Endothelial cell of umbilical vein (primary cell): Measurements from ENCODE around the gene OXSR1. TPM values are rescaled to one million over a fixed set of nuclear protein-coding genes. Genes with fewer than 3 reads are reported as not detected.

Experiments used
- BruUV-seq: library from RNA; stranded (reverse); fragments of 400-500 nt; replicated peaks from 2 replicates; lab custom pipeline; 2021; lab: Mats Ljungman, UMichigan
- CTCF ChIA-PET: fragments of 300-600, 350-600 bp; sonication (Branson Sonifier 250); formaldehyde crosslinking; loops from one replicate; lab custom pipeline; 2021; ENCODE audit warnings: antibody characterized with exemption, inconsistent platforms; lab: Charles Lee
- POLR2A ChIA-PET: fragments of 300-600, 350-600 bp; sonication (Branson Sonifier 250); formaldehyde crosslinking; loops from one replicate; lab custom pipeline; 2021; ENCODE audit warnings: antibody characterized with exemption, inconsistent platforms; lab: Charles Lee
- DNase-seq: peaks from one replicate; pipeline ENCODE4 v3.0.0-alpha.2; 2011; ENCODE audit warnings: low read depth, low spot score
- FAIRE-seq: peaks from 2 replicates; lab custom pipeline; 2011; peaks lifted over from hg19 to GRCh38; lab: Jason Lieb, UNC
- H2AFZ ChIP-seq: 2 replicates; pipeline ENCODE4 v1.6.0; 2012; ENCODE audit warnings: low read depth, low read length, control low read depth, inconsistent platforms
- H3K27ac ChIP-seq: 2 replicates; pipeline ENCODE4 v1.5.1; 2011; ENCODE audit warnings: low read depth, mild to moderate bottlenecking, control low read depth, low read length, moderate library complexity; ENCODE audit not compliant: insufficient read depth
- H3K27me3 ChIP-seq, 2 experiments: 2 replicates each; pipeline versions ENCODE4 v1.6.0 to v1.6.1; 2011; ENCODE audit warnings: low read length in 2 of 2, mixed read lengths in 1 of 2; ENCODE audit not compliant: control insufficient read depth in 2 of 2, insufficient read depth in 2 of 2
- H3K36me3 ChIP-seq, 2 experiments: 2 replicates in 1 of 2; 3 replicates in 1 of 2; pipeline ENCODE4 v1.5.1; 2011; ENCODE audit warnings: low read length in 2 of 2, mild to moderate bottlenecking in 1 of 2, moderate library complexity in 1 of 2; ENCODE audit not compliant: control insufficient read depth in 2 of 2, insufficient read depth in 2 of 2; ENCODE audit errors: extremely low read depth in 1 of 2
- H3K4me1 ChIP-seq: 3 replicates; pipeline ENCODE4 v1.5.1; 2011; ENCODE audit warnings: mild to moderate bottlenecking, low read length; ENCODE audit not compliant: control insufficient read depth, insufficient read depth; ENCODE audit errors: extremely low read depth
- H3K4me2 ChIP-seq: 2 replicates; pipeline ENCODE4 v1.6.1; 2011; ENCODE audit warnings: low read length, control low read depth, mixed read lengths; ENCODE audit not compliant: insufficient read depth
- H3K4me3 ChIP-seq, 3 experiments: fragments of 200-600 bp in 1 of 3; sonication (generic), shearing (Covaris generic) in 1 of 3; replicated peaks in 1 of 3; 2 replicates each; pipeline ENCODE4 v1.5.1; 2011 to 2016; ENCODE audit warnings: control low read depth in 3 of 3, low read length in 3 of 3, mild to moderate bottlenecking in 2 of 3, inconsistent platforms in 1 of 3, low read depth in 1 of 3, moderate library complexity in 1 of 3; ENCODE audit not compliant: insufficient read depth in 1 of 3
- H3K79me2 ChIP-seq: 2 replicates; pipeline ENCODE4 v1.6.0; 2012; ENCODE audit warnings: low read length, inconsistent platforms; ENCODE audit not compliant: control insufficient read depth, insufficient read depth
- H3K9ac ChIP-seq: replicated peaks from 2 replicates; pipeline ENCODE3; 2011; ENCODE audit warnings: low read length, control low read depth; ENCODE audit not compliant: insufficient read depth; ENCODE audit errors: extremely low read depth
- H3K9me1 ChIP-seq: replicated peaks from 3 replicates; pipeline ENCODE4 v1.6.0; 2011; ENCODE audit warnings: mild to moderate bottlenecking, low read length; ENCODE audit not compliant: control insufficient read depth, insufficient read depth; ENCODE audit errors: extremely low read depth
- H3K9me3 ChIP-seq: replicated peaks from 2 replicates; pipeline ENCODE4 v1.5.1; 2012; ENCODE audit warnings: low read length, inconsistent platforms; ENCODE audit not compliant: control insufficient read depth, insufficient read depth
- H4K20me1 ChIP-seq: replicated peaks from 2 replicates; pipeline ENCODE3; 2011; ENCODE audit warnings: mild to moderate bottlenecking, low read length; ENCODE audit not compliant: control insufficient read depth, insufficient read depth; ENCODE audit errors: extremely low read depth
- EZH2 ChIP-seq: IDR thresholded peaks from 2 replicates; pipeline ENCODE4 v1.6.1; 2012; ENCODE audit warnings: borderline replicate concordance, low read depth, mild to moderate bottlenecking, moderate library complexity, low read length, inconsistent platforms; ENCODE audit not compliant: severe bottlenecking
- FOS ChIP-seq: IDR thresholded peaks from 2 replicates; pipeline ENCODE4 v1.6.1; 2011; ENCODE audit warnings: mild to moderate bottlenecking, low read length, moderate library complexity, borderline replicate concordance; ENCODE audit not compliant: insufficient read depth
- GATA2 ChIP-seq: IDR thresholded peaks from 2 replicates; pipeline ENCODE4 v1.7.0; 2011; ENCODE audit warnings: low read depth, mild to moderate bottlenecking, moderate library complexity, mixed read lengths, low read length; ENCODE audit not compliant: insufficient read length, insufficient read depth
- JUN ChIP-seq: IDR thresholded peaks from 2 replicates; pipeline ENCODE4 v1.6.1; 2011; ENCODE audit warnings: borderline replicate concordance, low read depth; ENCODE audit not compliant: insufficient read length, insufficient read depth
- MYC ChIP-seq: IDR thresholded peaks from one replicate; pipeline ENCODE4 v1.6.1; 2011; ENCODE audit warnings: mild to moderate bottlenecking, low read depth, low read length
- POLR2A ChIP-seq: IDR thresholded peaks from 2 replicates; pipeline ENCODE4 v1.6.1; 2012; ENCODE audit warnings: low read depth, mild to moderate bottlenecking, control low read depth, low read length
- POLR2AphosphoS5 ChIP-seq: IDR thresholded peaks from 2 replicates; pipeline ENCODE4 v1.6.1; 2012; ENCODE audit warnings: low read depth, mild to moderate bottlenecking, control low read depth, low read length, moderate library complexity; ENCODE audit not compliant: insufficient read depth
- dilution Hi-C: fragments of 300-500 bp; cut with MboI; formaldehyde crosslinking; loops from one replicate; pipeline ENCODE4 v1.15.0; 2019; ENCODE audit warnings: low sequenced_read_pairs; ENCODE audit not compliant: extremely low pct_ligation_motif_present
- intact Hi-C: fragments of 100-400 bp; cut with micrococcal nuclease; formaldehyde crosslinking; loops from one replicate; pipeline ENCODE4 v1.10.0; 2022
- polyA plus RNA-seq, 4 experiments: library from polyadenylated mRNA; depleted of rRNA in 3 of 4; stranded (reverse) in 3 of 4; unstranded in 1 of 4; fragments of >200 nt; gene quantifications; 2 replicates each; pipeline versions ENCODE4 v1.2.1 to v1.2.3, GENCODE V29; 2011 to 2012; ENCODE audit warnings: missing spikeins in 1 of 4
- total RNA-seq: library from RNA; stranded (reverse); gene quantifications from 2 replicates; pipeline ENCODE4 v1.2.3, GENCODE V29; 2021
- TF ChIP-seq, protein P1 (sequence below), 2 donors: IDR thresholded peaks; 1 replicate in 1 of 2; 2 replicates in 1 of 2; pipeline ENCODE4 v1.5.1; 2011; ENCODE audit warnings: low read length in 2 of 2, mild to moderate bottlenecking in 2 of 2, moderate library complexity in 2 of 2, control low read depth in 1 of 2, inconsistent platforms in 1 of 2, low read depth in 1 of 2; ENCODE audit not compliant: insufficient read depth in 1 of 2; ENCODE audit errors: extremely low read depth in 1 of 2
- TF ChIP-seq, protein P2 (sequence below): IDR thresholded peaks from 2 replicates; pipeline ENCODE4 v1.6.1; 2011; ENCODE audit not compliant: insufficient read depth, insufficient read length

OXSR1 gene
- total and polyA plus RNA-seq, 2 donors (not counting 3 experiments of a cell fraction or from before 2014, with no cell fraction given): 15.1 to 32.9 TPM

DNA sequence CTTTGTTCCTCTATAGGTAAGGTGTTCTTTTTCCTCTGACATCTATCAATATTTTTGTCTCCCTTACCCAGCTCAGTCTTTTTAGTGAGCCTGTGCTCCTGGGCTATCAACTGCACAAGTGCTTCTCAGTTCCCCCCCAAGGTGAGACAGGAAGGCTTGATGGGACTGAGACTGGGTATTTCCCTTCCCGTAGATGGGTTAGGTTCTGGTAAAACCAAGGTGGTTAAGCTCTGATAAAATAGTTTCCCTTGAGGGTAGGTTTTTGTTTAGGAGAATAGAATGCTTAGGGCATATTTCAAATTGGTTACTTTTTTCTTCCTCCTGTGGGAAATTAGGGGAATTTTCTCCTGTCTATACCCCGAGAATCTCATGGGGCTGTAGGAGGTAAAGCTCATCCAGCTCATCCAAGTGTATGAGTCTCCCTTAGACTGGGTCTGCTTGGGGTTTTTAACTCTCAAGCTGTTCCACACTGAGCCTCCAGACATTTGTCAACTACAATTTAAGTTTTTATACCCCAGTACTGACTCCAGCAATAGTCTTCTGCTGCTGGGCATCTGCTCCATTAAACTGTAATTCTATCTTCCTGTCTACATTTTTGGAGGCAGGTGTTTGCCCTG lies 44.9 kb downstream of the OXSR1 start:
- Histone ChIP-seq H3K27me3 (no peaks in the 10 kb centered on the region), H3K9me3 (no peaks in the 10 kb centered on the region), H3K27ac (no peak overlapping the region), H3K4me2 (no peak overlapping the region), H3K9me1 (no peaks in the 10 kb centered on the region), H3K4me1 (peaks cover 3% of the 10 kb centered on the region), H3K9ac (no peak overlapping the region), H2AFZ (no peak overlapping the region), H4K20me1 (no peaks in the 10 kb centered on the region), H3K4me3 (no peak overlapping the region), H3K79me2 (peaks cover 30% of the 10 kb centered on the region), H3K36me3 (peaks cover 0 to 2% of the 10 kb centered on the region in 2 experiments)
- no TSS peak for BruUV-seq
- DNase-seq: no peak
- no peak for FAIRE-seq
- ChIA-PET POLR2A (no interaction called here), CTCF (interaction anchor here (1.4 kb wide), 1 partner anchor 88 kb away, joined by 3 read pairs; no protein-coding TSS in a partner anchor)
- TF ChIP-seq, protein P1, sequence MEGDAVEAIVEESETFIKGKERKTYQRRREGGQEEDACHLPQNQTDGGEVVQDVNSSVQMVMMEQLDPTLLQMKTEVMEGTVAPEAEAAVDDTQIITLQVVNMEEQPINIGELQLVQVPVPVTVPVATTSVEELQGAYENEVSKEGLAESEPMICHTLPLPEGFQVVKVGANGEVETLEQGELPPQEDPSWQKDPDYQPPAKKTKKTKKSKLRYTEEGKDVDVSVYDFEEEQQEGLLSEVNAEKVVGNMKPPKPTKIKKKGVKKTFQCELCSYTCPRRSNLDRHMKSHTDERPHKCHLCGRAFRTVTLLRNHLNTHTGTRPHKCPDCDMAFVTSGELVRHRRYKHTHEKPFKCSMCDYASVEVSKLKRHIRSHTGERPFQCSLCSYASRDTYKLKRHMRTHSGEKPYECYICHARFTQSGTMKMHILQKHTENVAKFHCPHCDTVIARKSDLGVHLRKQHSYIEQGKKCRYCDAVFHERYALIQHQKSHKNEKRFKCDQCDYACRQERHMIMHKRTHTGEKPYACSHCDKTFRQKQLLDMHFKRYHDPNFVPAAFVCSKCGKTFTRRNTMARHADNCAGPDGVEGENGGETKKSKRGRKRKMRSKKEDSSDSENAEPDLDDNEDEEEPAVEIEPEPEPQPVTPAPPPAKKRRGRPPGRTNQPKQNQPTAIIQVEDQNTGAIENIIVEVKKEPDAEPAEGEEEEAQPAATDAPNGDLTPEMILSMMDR (IDR thresholded peaks at IDR 0.05; ENCODE audit: extremely low read depth in 1 of 2, insufficient read depth in 1 of 2, low read depth in 1 of 2, low read length in 2 of 2): no peak
- TF ChIP-seq MYC (no peak), POLR2A (no peak), GATA2 (no peak), FOS (no peak), JUN (no peak), EZH2 (no peak), POLR2AphosphoS5 (no peak)
- TF ChIP-seq, protein P2, sequence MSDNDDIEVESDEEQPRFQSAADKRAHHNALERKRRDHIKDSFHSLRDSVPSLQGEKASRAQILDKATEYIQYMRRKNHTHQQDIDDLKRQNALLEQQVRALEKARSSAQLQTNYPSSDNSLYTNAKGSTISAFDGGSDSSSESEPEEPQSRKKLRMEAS: no peak
- dilution Hi-C loops (no loop called here), intact Hi-C loops (no loop called here)
